Lung (tissue), 12 donors: ENCODE data around the gene STARD10. TPM values are rescaled to one million over a fixed set of nuclear protein-coding genes. Genes with fewer than 3 reads are reported as not detected.
A peak's percentile ranks its signal among the peaks of the same experiment; 100 is the strongest.

Source experiments
- ATAC-seq: fragments of 200-7000 bp; cut with Tn5 transposase; one replicate; pipeline ENCODE4 v1.9.1; 2020; ENCODE audit warnings: moderate number of reproducible peaks; ENCODE audit not compliant: insufficient read depth, low FRiP score
- DNase-seq, 3 donors: peaks; one replicate each; pipeline ENCODE4 v3.0.0-alpha.2; 2013 to 2017
- H3K27ac ChIP-seq, 2 donors: one replicate each; pipeline ENCODE4 v1.5.1; 2013; ENCODE audit warnings: mild to moderate bottlenecking in 2 of 2, moderate library complexity in 2 of 2, control low read depth in 1 of 2, inconsistent platforms in 1 of 2, low read depth in 1 of 2, low read length in 1 of 2
- H3K27me3 ChIP-seq, 3 donors: one replicate each; pipeline ENCODE4 v1.5.1; 2013; ENCODE audit warnings: low read length in 2 of 3; ENCODE audit not compliant: control insufficient read depth in 3 of 3, insufficient read depth in 3 of 3
- H3K36me3 ChIP-seq, 4 donors: one replicate each; pipeline ENCODE4 v1.5.1; 2013; ENCODE audit warnings: low read length in 4 of 4, mild to moderate bottlenecking in 1 of 4, moderate library complexity in 1 of 4; ENCODE audit not compliant: control insufficient read depth in 4 of 4, insufficient read depth in 4 of 4
- H3K4me1 ChIP-seq, 5 donors: one replicate each; pipeline ENCODE4 v1.5.1; 2013; ENCODE audit warnings: low read length in 5 of 5, mild to moderate bottlenecking in 2 of 5, moderate library complexity in 1 of 5; ENCODE audit not compliant: control insufficient read depth in 5 of 5, insufficient read depth in 5 of 5
- H3K4me3 ChIP-seq: one replicate; pipeline ENCODE4 v1.5.1; 2013; ENCODE audit warnings: mild to moderate bottlenecking, control low read depth, moderate library complexity
- H3K9ac ChIP-seq, 2 donors: one replicate each; pipeline ENCODE4 v1.5.1; 2013; ENCODE audit warnings: low read length in 2 of 2, control low read depth in 1 of 2; ENCODE audit not compliant: insufficient read depth in 1 of 2
- H3K9me3 ChIP-seq, 4 donors: one replicate each; pipeline ENCODE4 v1.5.1; 2013; ENCODE audit warnings: low read length in 3 of 4, mild to moderate bottlenecking in 1 of 4, moderate library complexity in 1 of 4; ENCODE audit not compliant: control insufficient read depth in 4 of 4, insufficient read depth in 3 of 4
- WGBS, 2 donors: extraction: QIAGEN DNeasy Blood & Tissue Kit; methylation state at CpG; one replicate each; pipeline ENCODE4 v1.1.7; 2013; 5-methylcytosine and 5-hydroxymethylcytosine counted together
- polyA plus RNA-seq, 2 donors: library from polyadenylated mRNA; stranded (reverse); fragments of 200-250 nt; gene quantifications; one replicate each; pipeline ENCODE4 v1.2.1, GENCODE V29; 2013
- total RNA-seq, 2 donors: library from RNA; depleted of rRNA in 1 of 2; stranded (reverse); fragments of >200 nt in 1 of 2; gene quantifications; one replicate each; pipeline ENCODE4 v1.2.1, GENCODE V29; 2014 to 2021
- TF ChIP-seq, protein P1 (sequence below): IDR thresholded peaks from 2 replicates; pipeline ENCODE4 v1.5.1; 2012; ENCODE audit warnings: mild to moderate bottlenecking; ENCODE audit errors: control extremely low read depth, extremely low read depth
- donor health status: control.
- donor health status: control.
- donor health status: Bipolar disorder and iron deficiency.
- donor health status: healthy.
- donor health status: DM: yes; HTN: yes; CAD: no.

STARD10 gene
- total and polyA plus RNA-seq, 4 donors = 66.5 to 198 (median 102) TPM

DNA sequence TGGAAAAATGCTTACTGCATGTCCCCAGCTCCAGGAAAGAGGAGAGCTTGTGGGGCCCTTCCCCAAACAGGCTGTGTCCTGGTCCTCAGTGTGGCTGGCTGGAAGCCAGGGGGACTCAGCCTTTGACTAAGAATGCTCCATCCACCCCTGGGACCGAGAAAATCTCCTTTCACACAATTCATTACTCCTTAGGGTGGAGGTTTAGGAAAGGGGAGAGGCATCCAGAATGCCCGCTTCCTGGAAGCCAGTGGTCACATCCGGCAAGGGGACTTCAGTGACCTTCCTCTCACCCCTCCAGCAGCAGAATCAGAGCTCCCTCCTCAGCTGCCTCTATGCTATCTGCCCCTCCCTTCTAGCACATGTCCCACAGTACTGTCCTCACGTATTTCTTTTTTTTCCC, 42.3 kb upstream of the STARD10 start:
- H3K36me3 ChIP-seq = peaks cover 4 to 18% (median 13%) of the 10 kb centered on the region in 4 donors
- no peak overlapping the region for H3K4me3 ChIP-seq
- H3K4me1 ChIP-seq = peaks cover 4 to 43% (median 19%) of the 10 kb centered on the region in 5 donors
- TF ChIP-seq, protein P1, sequence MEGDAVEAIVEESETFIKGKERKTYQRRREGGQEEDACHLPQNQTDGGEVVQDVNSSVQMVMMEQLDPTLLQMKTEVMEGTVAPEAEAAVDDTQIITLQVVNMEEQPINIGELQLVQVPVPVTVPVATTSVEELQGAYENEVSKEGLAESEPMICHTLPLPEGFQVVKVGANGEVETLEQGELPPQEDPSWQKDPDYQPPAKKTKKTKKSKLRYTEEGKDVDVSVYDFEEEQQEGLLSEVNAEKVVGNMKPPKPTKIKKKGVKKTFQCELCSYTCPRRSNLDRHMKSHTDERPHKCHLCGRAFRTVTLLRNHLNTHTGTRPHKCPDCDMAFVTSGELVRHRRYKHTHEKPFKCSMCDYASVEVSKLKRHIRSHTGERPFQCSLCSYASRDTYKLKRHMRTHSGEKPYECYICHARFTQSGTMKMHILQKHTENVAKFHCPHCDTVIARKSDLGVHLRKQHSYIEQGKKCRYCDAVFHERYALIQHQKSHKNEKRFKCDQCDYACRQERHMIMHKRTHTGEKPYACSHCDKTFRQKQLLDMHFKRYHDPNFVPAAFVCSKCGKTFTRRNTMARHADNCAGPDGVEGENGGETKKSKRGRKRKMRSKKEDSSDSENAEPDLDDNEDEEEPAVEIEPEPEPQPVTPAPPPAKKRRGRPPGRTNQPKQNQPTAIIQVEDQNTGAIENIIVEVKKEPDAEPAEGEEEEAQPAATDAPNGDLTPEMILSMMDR = no peak
- peak; percentile 75 to 79 (median 78) for DNase-seq
- no peaks in the 10 kb centered on the region for H3K9me3 ChIP-seq
- ATAC-seq = no peak
- no peak overlapping the region for H3K9ac ChIP-seq
- H3K27ac ChIP-seq = peak overlapping the region; percentile 57 to 77
- 49 to 72% methylated on average over 4 of the region's 4 CpGs for WGBS, 2 donors
- H3K27me3 ChIP-seq = no peaks in the 10 kb centered on the region

DNA sequence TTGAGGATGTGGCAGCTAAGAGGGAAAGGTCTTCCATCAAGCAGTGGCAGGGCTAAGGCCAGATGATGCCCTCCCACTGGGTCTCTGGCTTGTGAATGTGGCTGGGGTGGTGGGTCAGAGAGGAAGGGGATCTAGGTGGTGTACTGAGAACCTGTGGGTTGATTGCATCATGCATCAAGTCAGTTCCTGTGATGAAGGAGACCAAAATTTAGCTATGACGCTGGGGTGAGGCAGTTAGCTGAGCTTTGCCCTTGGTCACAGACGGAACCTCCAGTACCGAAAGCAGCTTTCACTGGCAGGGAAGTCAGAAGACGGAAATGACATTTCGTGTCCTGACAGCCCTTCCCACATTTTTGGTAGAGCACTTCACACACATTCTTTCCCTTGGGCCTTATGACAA, 41.1 kb upstream of the STARD10 start:
- Histone ChIP-seq H3K27me3 (no peaks in the 10 kb centered on the region), H3K4me1 (peaks cover 4 to 43% (median 17%) of the 10 kb centered on the region in 5 donors), H3K36me3 (peaks cover 5 to 15% (median 8%) of the 10 kb centered on the region in 4 donors), H3K9ac (no peak overlapping the region), H3K4me3 (no peak overlapping the region), H3K27ac (peak overlapping the region; percentile 77 to 80), H3K9me3 (no peaks in the 10 kb centered on the region)
- ATAC-seq = no peak
- TF ChIP-seq, protein P1 = no peak
- WGBS, 2 donors = 37 to 60% methylated on average over 5 of the region's 5 CpGs
- no peak for DNase-seq

DNA sequence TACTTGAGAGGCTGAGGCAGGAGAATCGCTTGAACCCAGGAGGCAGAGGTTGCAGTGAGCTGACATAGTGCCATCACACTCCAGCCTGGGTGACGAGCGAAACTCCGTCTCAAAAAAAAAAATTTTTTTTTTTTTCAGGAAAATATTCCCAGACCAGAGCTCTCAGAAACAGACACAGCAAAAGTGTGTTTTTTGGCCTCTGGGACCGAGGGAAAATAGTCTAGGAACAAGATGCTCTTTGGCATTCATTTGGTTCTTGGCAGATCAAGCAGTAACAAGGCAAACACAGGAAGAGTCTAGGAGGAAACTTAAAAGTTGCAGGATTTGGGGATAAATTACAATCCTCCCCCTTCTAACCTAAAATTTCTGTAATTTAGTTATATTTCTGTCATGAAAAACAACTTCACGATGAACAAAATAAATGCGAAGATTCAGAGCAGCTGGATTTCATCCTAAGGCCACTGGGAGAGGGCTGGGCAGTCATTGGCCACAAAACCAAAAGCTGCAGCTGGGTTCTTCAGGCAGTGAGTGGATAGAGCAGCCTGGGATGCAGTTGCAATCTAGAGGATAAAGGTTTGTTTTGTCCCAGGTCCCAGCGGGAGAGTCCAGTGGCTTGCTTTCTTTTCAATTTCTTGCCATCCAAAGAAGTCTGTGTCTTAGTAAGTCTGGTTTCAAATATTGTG, 40.1 kb upstream of the STARD10 start:
- peak overlapping the region in 1 of 2 donors; percentile 1 for H3K9ac ChIP-seq
- TF ChIP-seq, protein P1 = no peak
- H3K4me3 ChIP-seq = no peak overlapping the region
- H3K36me3 ChIP-seq = peaks cover 5 to 18% (median 9%) of the 10 kb centered on the region in 4 donors
- no peaks in the 10 kb centered on the region for H3K9me3 ChIP-seq
- WGBS, 2 donors = 66 to 71% methylated on average over 8 of the region's 8 CpGs
- H3K4me1 ChIP-seq = peaks cover 4 to 43% (median 16%) of the 10 kb centered on the region in 5 donors
- H3K27me3 ChIP-seq = no peaks in the 10 kb centered on the region
- peak overlapping the region in 1 of 2 donors; percentile 77 for H3K27ac ChIP-seq
- DNase-seq (peak; percentile 70 to 89 (median 87)), ATAC-seq (no peak)
